Mucosa of descending colon (tissue), 3 donors: ENCODE measurements around the gene NKAIN2. TPM values are rescaled to one million over a fixed set of nuclear protein-coding genes. Genes with fewer than 3 reads are reported as not detected.

ENCODE experiments used
- ATAC-seq: fragments of 200-7000 bp; cut with Tn5 transposase; one replicate; pipeline ENCODE4 v1.9.1; 2020; ENCODE audit warnings: mild to moderate bottlenecking, moderate library complexity
- DNase-seq, 3 donors: peaks; one replicate each; pipeline ENCODE4 v3.0.0-alpha.2; 2020
- H3K36me3 ChIP-seq: fragments of 200-600 bp; one replicate; pipeline ENCODE4 v1.8.0; 2021; ENCODE audit warnings: low read depth, mild to moderate bottlenecking
- H3K4me1 ChIP-seq: fragments of 200-600 bp; one replicate; pipeline ENCODE4 v1.8.0; 2021; ENCODE audit warnings: low read depth, mild to moderate bottlenecking
- H3K4me3 ChIP-seq: fragments of 200-600 bp; one replicate; pipeline ENCODE4 v1.8.0; 2021; ENCODE audit warnings: mild to moderate bottlenecking
- H3K9me3 ChIP-seq: fragments of 200-600 bp; one replicate; pipeline ENCODE4 v1.8.0; 2021; ENCODE audit warnings: mild to moderate bottlenecking
- CTCF ChIP-seq: fragments of 200-600 bp; IDR thresholded peaks from one replicate; pipeline ENCODE4 v1.8.0; 2022; ENCODE audit warnings: antibody characterized with exemption, mild to moderate bottlenecking
- intact Hi-C, 2 donors: fragments of 100-400 bp; cut with DNase I in 1 of 2; cut with micrococcal nuclease in 1 of 2; formaldehyde crosslinking; loops; one replicate each; pipeline versions ENCODE4 v1.11.0 to v1.11.1; 2022; cut with DNase I, micrococcal nuclease
- long read RNA-seq, 2 donors: library from polyadenylated mRNA; unstranded; transcript quantifications; one replicate each; pipeline ENCODE4 v2.0.0, GENCODE V29; 2019 to 2021
- total RNA-seq, 3 donors: library from RNA; stranded (reverse); fragmentation: NEBNext Ultra II Directional in 2 of 3; extraction: Animal tissue kit (Norgen Biotek cat#: 25700) in 2 of 3; gene quantifications; one replicate each; pipeline versions ENCODE4 v1.2.1 to v1.2.4, GENCODE V29; 2021 to 2023
- donor health status: DM: no; HTN: no; CAD: no; lungs with moderate emphysema.
- donor health status: DM: no; HTN: no; CAD: no.
- donor health status: DM: no; HTN: yes; CAD: no.

The NKAIN2 gene
- total RNA-seq: 1 to 10 TPM in 1 of 3 donors, under 1 TPM in 2; 0.34 to 4.7 (median 0.69) TPM
- long read RNA-seq, donor 1, partial matches to known transcripts: 1 of 2 reads
- long read RNA-seq, donor 1, other reads (novel, unspliced or antisense): 1 of 2 reads
- long read RNA-seq, donor 2, partial matches to known transcripts: 0 of 1 reads
- long read RNA-seq, donor 2, other reads (novel, unspliced or antisense): 1 of 1 reads

GRCh38 chr6:123803504-123804013 lies at the start of gene NKAIN2:
Gene NKAIN2 (plus strand): TSS chr6:123803865.
- Histone ChIP-seq H3K9me3 (no peaks in the 10 kb centered on the region), H3K4me1 (peaks cover 8% of the 10 kb centered on the region), H3K36me3 (no peaks in the 10 kb centered on the region), H3K4me3 (no peak within 1 kb of the TSS)
- ATAC-seq (peak; percentile 38), DNase-seq (no peak)
- intact Hi-C loops: no loop called here
- no peak for TF ChIP-seq CTCF

- H3K9me3 ChIP-seq: no peaks in the 10 kb centered on the region
- intact Hi-C loops: no loop called here
- TF ChIP-seq CTCF: no peak
- no peak for DNase-seq
- no peak overlapping the region for H3K4me3 ChIP-seq
- ATAC-seq: no peak
- H3K4me1 ChIP-seq: no peaks in the 10 kb centered on the region
- H3K36me3 ChIP-seq: no peaks in the 10 kb centered on the region
Measured at GRCh38 chr6:123759472-123759871, 44.2 kb upstream of the NKAIN2 start.

- ATAC-seq (no peak), DNase-seq (no peak)
- H3K9me3 ChIP-seq: no peaks in the 10 kb centered on the region
- no peaks in the 10 kb centered on the region for H3K36me3 ChIP-seq
- H3K4me3 ChIP-seq: no peak overlapping the region
- H3K4me1 ChIP-seq: no peaks in the 10 kb centered on the region
- intact Hi-C loops: no loop called here
- no peak for TF ChIP-seq CTCF
Measured at GRCh38 chr6:123763904-123764303, 39.8 kb upstream of the NKAIN2 start.

- ATAC-seq (no peak), DNase-seq (no peak)
- no peaks in the 10 kb centered on the region for H3K36me3 ChIP-seq
- intact Hi-C loops: no loop called here
- H3K4me3 ChIP-seq: no peak overlapping the region
- no peaks in the 10 kb centered on the region for H3K9me3 ChIP-seq
- TF ChIP-seq CTCF: no peak
- H3K4me1 ChIP-seq: no peaks in the 10 kb centered on the region
Measured at GRCh38 chr6:123764722-123765121, 38.9 kb upstream of the NKAIN2 start.

GRCh38 chr6:123768921-123769320 lies 34.7 kb upstream of the NKAIN2 start:
- no peaks in the 10 kb centered on the region for H3K4me1 ChIP-seq
- intact Hi-C loops: no loop called here

More at GRCh38 chr6:123768921-123769320, 34.7 kb upstream of the NKAIN2 start:
- no peak for TF ChIP-seq CTCF
- Histone ChIP-seq H3K4me3 (no peak overlapping the region), H3K36me3 (no peaks in the 10 kb centered on the region), H3K9me3 (no peaks in the 10 kb centered on the region)
- DNase-seq (no peak), ATAC-seq (no peak)
